Activated CD8-positive, alpha-beta T cell treated with anti-CD3 and anti-CD28 coated beads for 36 hours (primary cell): ENCODE results near the gene LHX5. TPM values are rescaled to one million over a fixed set of nuclear protein-coding genes. Genes with fewer than 3 reads are reported as not detected.
A peak's percentile ranks its signal among the peaks of the same experiment; 100 is the strongest.

Source experiments
- ATAC-seq: fragments of 200-7000 bp; cut with Tn5 transposase; one replicate; pipeline ENCODE4 v1.10.0; 2021; ENCODE audit warnings: mild to moderate bottlenecking, moderate library complexity
- CTCF ChIA-PET: fragments of 350-600 bp; sonication (Branson Sonifier 250); formaldehyde crosslinking; loops from one replicate; lab custom pipeline; 2021; ENCODE audit warnings: antibody characterized with exemption; lab: Charles Lee
- POLR2A ChIA-PET: fragments of 350-600 bp; sonication (Branson Sonifier 250); formaldehyde crosslinking; loops from one replicate; lab custom pipeline; 2021; ENCODE audit warnings: antibody characterized with exemption; lab: Charles Lee
- DNase-seq: peaks from one replicate; pipeline ENCODE4 v3.0.0-alpha.2; 2020
- H3K27ac Mint-ChIP-seq: one replicate; pipeline ENCODE4 v1.8.0; 2021; ENCODE audit warnings: mild to moderate bottlenecking, mixed read lengths
- H3K27me3 Mint-ChIP-seq: one replicate; pipeline ENCODE4 v1.8.0; 2021; ENCODE audit warnings: mixed read lengths
- H3K36me3 Mint-ChIP-seq: one replicate; pipeline ENCODE4 v1.8.0; 2021; ENCODE audit warnings: low read depth, mixed read lengths
- H3K4me1 Mint-ChIP-seq: one replicate; pipeline ENCODE4 v1.8.0; 2021; ENCODE audit warnings: low read depth, mixed read lengths
- H3K4me3 Mint-ChIP-seq: one replicate; pipeline ENCODE4 v1.8.0; 2021; ENCODE audit warnings: mild to moderate bottlenecking, moderate library complexity, mixed read lengths
- H3K9me3 Mint-ChIP-seq: one replicate; pipeline ENCODE4 v1.8.0; 2021; ENCODE audit warnings: mixed read lengths
- intact Hi-C: fragments of 100-400 bp; cut with micrococcal nuclease; formaldehyde crosslinking; loops from one replicate; pipeline ENCODE4 v1.10.0; 2022
- total RNA-seq, 2 experiments: library from RNA; stranded (reverse); gene quantifications; one replicate each; pipeline ENCODE4 v1.2.3, GENCODE V29; 2021
- TF ChIP-seq, protein P1 (sequence below): fragments of 200-600 bp; IDR thresholded peaks from one replicate; pipeline ENCODE4 v1.8.0; 2022; ENCODE audit warnings: antibody characterized with exemption, mild to moderate bottlenecking

Gene LHX5
- total RNA-seq, 2 experiments from 2014 or later, result not detected

GRCh38 chr12:113465808-113466453, 5.7 kb downstream of the LHX5 start:
- Mint-ChIP-seq H3K27ac (no peak overlapping the region), H3K27me3 (peaks cover 69% of the 10 kb centered on the region), H3K9me3 (no peaks in the 10 kb centered on the region), H3K36me3 (no peaks in the 10 kb centered on the region), H3K4me3 (no peak overlapping the region), H3K4me1 (peaks cover 17% of the 10 kb centered on the region)
- ATAC-seq (no peak), DNase-seq (no peak)
- intact Hi-C loops, result no loop called here
- TF ChIP-seq, protein P1, sequence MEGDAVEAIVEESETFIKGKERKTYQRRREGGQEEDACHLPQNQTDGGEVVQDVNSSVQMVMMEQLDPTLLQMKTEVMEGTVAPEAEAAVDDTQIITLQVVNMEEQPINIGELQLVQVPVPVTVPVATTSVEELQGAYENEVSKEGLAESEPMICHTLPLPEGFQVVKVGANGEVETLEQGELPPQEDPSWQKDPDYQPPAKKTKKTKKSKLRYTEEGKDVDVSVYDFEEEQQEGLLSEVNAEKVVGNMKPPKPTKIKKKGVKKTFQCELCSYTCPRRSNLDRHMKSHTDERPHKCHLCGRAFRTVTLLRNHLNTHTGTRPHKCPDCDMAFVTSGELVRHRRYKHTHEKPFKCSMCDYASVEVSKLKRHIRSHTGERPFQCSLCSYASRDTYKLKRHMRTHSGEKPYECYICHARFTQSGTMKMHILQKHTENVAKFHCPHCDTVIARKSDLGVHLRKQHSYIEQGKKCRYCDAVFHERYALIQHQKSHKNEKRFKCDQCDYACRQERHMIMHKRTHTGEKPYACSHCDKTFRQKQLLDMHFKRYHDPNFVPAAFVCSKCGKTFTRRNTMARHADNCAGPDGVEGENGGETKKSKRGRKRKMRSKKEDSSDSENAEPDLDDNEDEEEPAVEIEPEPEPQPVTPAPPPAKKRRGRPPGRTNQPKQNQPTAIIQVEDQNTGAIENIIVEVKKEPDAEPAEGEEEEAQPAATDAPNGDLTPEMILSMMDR, result no peak
- ChIA-PET POLR2A (interaction anchor here (1.2 kb wide), 1 partner anchor 8 kb away, joined by 3 read pairs; no protein-coding TSS in a partner anchor), CTCF (no interaction called here)

GRCh38 chr12:113464852-113465719, 6.6 kb downstream of the LHX5 start:
- intact Hi-C loops, result no loop called here
- ChIA-PET POLR2A (interaction anchor here (1.2 kb wide), 1 partner anchor 9 kb away, joined by 3 read pairs; no protein-coding TSS in a partner anchor), CTCF (no interaction called here)
- ATAC-seq (no peak), DNase-seq (no peak)
- H3K9me3 Mint-ChIP-seq, result no peaks in the 10 kb centered on the region
- H3K4me3 Mint-ChIP-seq, result no peak overlapping the region
- no peak overlapping the region for H3K27ac Mint-ChIP-seq
- H3K27me3 Mint-ChIP-seq, result peaks cover 66% of the 10 kb centered on the region
- H3K4me1 Mint-ChIP-seq, result peaks cover 15% of the 10 kb centered on the region
- no peaks in the 10 kb centered on the region for H3K36me3 Mint-ChIP-seq
- TF ChIP-seq, protein P1, result no peak

DNA sequence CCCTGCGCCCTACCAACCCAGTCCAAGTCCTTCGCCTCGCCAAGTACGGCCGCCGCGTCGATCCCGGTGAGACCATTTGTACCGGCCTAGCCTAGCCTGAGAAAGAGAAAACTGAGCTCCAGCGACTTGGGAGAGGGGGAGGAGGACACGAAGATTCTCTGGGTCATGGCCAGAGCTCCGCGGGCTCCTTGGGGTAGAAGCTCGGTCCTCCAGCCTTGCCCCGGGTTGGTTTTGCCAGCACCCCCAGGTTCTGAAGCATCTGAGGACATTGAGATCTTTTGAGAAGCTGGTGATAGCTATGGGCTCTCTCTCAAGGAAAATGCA, 7.3 kb downstream of the LHX5 start:
- H3K27me3 Mint-ChIP-seq, result peaks cover 60% of the 10 kb centered on the region
- H3K9me3 Mint-ChIP-seq, result no peaks in the 10 kb centered on the region
- ATAC-seq (no peak), DNase-seq (no peak)
- POLR2A ChIA-PET, result no interaction called here
- H3K27ac Mint-ChIP-seq, result no peak overlapping the region
- CTCF ChIA-PET, result no interaction called here
- intact Hi-C loops, result no loop called here
- H3K36me3 Mint-ChIP-seq, result no peaks in the 10 kb centered on the region
- no peak overlapping the region for H3K4me3 Mint-ChIP-seq
- H3K4me1 Mint-ChIP-seq, result peaks cover 15% of the 10 kb centered on the region
- TF ChIP-seq, protein P1, result no peak

GRCh38 chr12:113463746-113464451, 7.8 kb downstream of the LHX5 start:
- intact Hi-C loops, result no loop called here
- POLR2A ChIA-PET, result no interaction called here
- H3K27ac Mint-ChIP-seq, result no peak overlapping the region
- TF ChIP-seq, protein P1, result no peak
- no peaks in the 10 kb centered on the region for H3K9me3 Mint-ChIP-seq
- H3K36me3 Mint-ChIP-seq, result no peaks in the 10 kb centered on the region
- DNase-seq (no peak), ATAC-seq (no peak)
- CTCF ChIA-PET, result interaction anchor here (1.2 kb wide), 1 partner anchor 192 kb away, joined by 3 read pairs; no protein-coding TSS in a partner anchor
- peaks cover 15% of the 10 kb centered on the region for H3K4me1 Mint-ChIP-seq
- peak overlapping the region; percentile 1 for H3K4me3 Mint-ChIP-seq
- H3K27me3 Mint-ChIP-seq, result peaks cover 60% of the 10 kb centered on the region
